C4-2B (cell line): Measurements from ENCODE around the gene CWC15.

Experiments
- CTCF ChIP-seq: fragments of 450-650 bp; conservative IDR thresholded peaks from 2 replicates; pipeline ENCODE4 v1.5.1; 2017; ENCODE audit warnings: mild to moderate bottlenecking
- ZFX ChIP-seq: fragments of 450-650 bp; IDR thresholded peaks from 2 replicates; pipeline ENCODE4 v1.6.1; 2017

DNA sequence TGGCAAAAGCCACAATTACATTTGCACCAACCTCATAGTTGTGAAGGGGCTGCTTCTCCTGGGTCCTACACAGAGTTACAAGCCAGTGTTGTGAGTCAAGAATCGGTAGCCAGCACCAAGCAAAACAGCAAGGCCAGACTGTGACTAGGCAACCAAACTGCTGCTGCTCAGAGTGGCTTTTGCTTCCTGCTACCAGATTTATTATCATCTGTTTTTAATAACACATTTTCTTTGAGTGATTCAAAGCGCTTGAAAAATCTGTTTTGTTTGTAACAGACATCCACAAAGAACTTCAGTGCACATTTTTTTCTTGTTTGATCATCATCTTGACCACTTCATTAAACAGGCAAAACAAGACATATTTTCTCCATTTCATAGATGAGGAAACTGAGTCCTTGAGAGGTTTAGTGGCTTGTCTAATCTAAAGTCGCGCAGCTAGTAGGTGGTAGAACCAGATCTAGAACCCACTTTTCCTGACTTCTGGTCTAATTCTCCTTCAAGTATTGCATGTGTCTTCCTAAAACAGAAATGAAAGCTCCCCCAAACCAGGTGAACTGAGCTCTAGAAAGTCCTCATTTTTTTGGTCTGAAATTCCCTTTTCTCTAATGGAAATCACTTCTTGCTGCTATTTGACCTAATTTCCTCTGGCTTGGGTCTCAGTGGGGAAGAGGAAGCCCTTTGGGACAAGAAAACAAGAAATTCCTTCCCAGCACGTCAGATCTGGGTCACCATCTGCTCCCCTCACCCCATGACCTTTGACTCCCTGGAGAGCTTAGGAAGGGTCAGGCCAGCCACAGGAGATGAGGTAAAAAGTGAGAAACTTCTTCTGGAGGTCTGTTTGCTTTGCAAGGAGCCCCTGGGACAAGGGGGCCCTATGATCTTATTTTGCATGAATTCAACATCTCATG, 39.9 kb downstream of the CWC15 start:
- TF ChIP-seq CTCF, result no peak
- TF ChIP-seq ZFX, result no peak
